Measurements from ENCODE around the gene CERT1. TPM values are rescaled to one million over a fixed set of nuclear protein-coding genes. Genes with fewer than 3 reads are reported as not detected.

Gene CERT1
- total RNA-seq, 2 experiments from 2014 or later: 27.8 to 29.0 TPM

DNA sequence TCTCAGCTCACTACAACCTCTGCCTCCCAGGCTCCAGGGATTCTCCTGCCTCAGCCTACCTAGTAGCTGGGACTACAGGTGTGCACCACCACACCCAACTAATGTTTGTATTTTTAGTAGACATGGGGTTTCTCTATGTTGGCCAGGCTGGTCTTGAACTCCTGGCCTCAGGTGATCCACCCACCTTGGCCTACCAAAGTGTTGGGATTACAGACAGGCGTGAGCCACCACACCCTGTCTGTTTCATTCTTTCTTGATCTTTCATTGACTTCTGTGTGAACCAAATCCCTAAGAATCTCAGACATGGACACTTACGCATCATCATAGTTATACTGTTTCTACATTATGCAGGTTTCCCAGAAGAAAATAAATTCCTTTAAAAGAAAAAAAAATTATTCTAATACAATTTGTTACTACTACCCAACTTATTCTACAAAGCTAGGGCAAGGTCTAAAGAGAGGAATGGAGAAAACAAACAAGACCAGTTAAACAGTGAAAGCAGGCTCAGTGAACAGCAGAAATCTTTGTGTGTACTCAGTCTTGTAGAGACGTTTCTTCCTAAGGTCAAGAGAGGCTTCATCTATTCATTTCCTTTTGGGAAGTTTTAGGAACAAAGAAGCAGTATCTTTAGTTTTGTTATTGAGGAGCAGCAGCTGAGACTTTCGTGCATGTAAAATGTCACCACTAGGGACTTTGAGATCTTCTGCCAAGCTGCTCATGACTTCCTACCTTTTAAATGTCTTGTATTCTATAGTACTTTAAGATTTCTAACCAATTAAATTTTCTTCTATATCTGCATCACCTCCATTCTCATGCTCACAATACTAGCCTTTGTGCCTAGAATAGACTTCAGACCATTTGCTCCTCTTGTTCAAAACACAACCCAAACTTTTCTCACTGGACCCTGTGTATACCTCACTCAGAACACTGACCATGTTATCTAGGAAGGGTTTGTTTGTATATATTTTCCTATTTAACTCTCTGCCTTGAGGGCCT is 180.0 kb downstream of the CERT1 start:
- Mint-ChIP-seq H3K4me3 (no peak overlapping the region), H3K4me1 (no peaks in the 10 kb centered on the region), H3K27me3 (no peaks in the 10 kb centered on the region), H3K36me3 (ENCODE audit: low read depth) (no peaks in the 10 kb centered on the region), H3K9me3 (no peaks in the 10 kb centered on the region), H3K27ac (no peak overlapping the region)
- POLR2A ChIA-PET: no interaction called here
- DNase-seq: no peak
- CTCF ChIA-PET: no interaction called here

DNA sequence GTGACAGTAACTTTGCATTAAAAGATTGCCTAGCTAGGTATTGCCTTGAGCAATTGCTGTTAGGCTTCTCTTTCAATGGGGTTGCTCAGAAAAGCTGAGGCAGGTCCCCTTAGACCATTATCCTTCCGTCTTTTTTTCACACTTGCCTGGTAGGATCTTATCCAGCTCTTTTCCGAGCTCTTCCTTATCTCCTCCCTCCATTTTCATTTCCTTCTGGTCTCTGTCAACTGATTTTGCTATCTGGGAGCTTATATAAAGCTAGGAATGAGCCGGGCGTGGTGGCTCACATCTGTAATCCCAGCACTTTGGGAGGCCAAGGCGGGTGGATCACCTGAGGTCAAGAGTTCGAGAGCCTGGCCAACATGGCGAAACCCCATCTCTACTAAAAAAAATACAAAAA is 181.0 kb downstream of the CERT1 start:
- POLR2A ChIA-PET: no interaction called here
- Mint-ChIP-seq H3K4me1 (no peaks in the 10 kb centered on the region), H3K27me3 (no peaks in the 10 kb centered on the region)

More for the DNA sequence above, 181.0 kb downstream of the CERT1 start:
- H3K9me3 Mint-ChIP-seq: no peaks in the 10 kb centered on the region
- H3K27ac Mint-ChIP-seq: no peak overlapping the region
- no peaks in the 10 kb centered on the region for H3K36me3 Mint-ChIP-seq (ENCODE audit: low read depth)
- DNase-seq: no peak
- CTCF ChIA-PET: interaction anchor here (1.2 to 1.5 kb wide), 3 partner anchors 9 to 20 kb away, joined by 3 to 6 read pairs (median 3); no protein-coding TSS in a partner anchor
- no peak overlapping the region for H3K4me3 Mint-ChIP-seq

Other genes starting within 250 kb of the CERT1 start
- gene HMGCR, start 174.4 kb downstream of the CERT1 start, total RNA-seq: 10 to 100 TPM; 49.4 to 51.1 TPM
- 10 to 100 TPM; 27.1 to 30.3 TPM for gene POLK, start 262 bp upstream of the CERT1 start, total RNA-seq
- under 1 TPM in 1 of 2 experiments, not detected in 1; 0.07 TPM for gene ANKDD1B, start 99.8 kb upstream of the CERT1 start, total RNA-seq
- gene POC5, start 205.8 kb upstream of the CERT1 start, total RNA-seq: 10 to 100 TPM; 19.1 to 23.3 TPM